Gastrocnemius medialis (tissue), 4 donors: ENCODE measurements around the gene TUFT1. TPM values are rescaled to one million over a fixed set of nuclear protein-coding genes. Genes with fewer than 3 reads are reported as not detected.
A peak's percentile ranks its signal among the peaks of the same experiment; 100 is the strongest.

ENCODE experiments used
- ATAC-seq, 2 donors: fragments of 150-250 bp; one replicate each; pipeline ENCODE4 v1.9.1; 2016
- DNase-seq, 2 donors: peaks; one replicate each; pipeline ENCODE4 v3.0.0-alpha.2; 2019
- H3K27ac ChIP-seq, 4 donors: fragments of 200-600 bp; sonication (generic); 1 replicate in 1 of 4; 2 replicates in 3 of 4; pipeline ENCODE4 v1.5.1; 2016 to 2018; ENCODE audit warnings: mild to moderate bottlenecking in 2 of 4, moderate library complexity in 1 of 4
- H3K27me3 ChIP-seq, 3 donors: fragments of 200-600 bp; sonication (generic) in 2 of 3; 1 replicate in 1 of 3; 2 replicates in 2 of 3; pipeline versions ENCODE4 v1.5.1 to v1.6.0; 2016 to 2019; ENCODE audit warnings: mild to moderate bottlenecking in 1 of 3, moderate library complexity in 1 of 3
- H3K36me3 ChIP-seq, 2 donors: fragments of 200-600 bp; sonication (generic) in 1 of 2; one replicate each; pipeline ENCODE4 v1.5.1; 2017 to 2018
- H3K4me1 ChIP-seq, 2 donors: fragments of 200-600 bp; sonication (generic) in 1 of 2; one replicate each; pipeline ENCODE4 v1.5.1; 2016 to 2017; ENCODE audit warnings: mild to moderate bottlenecking in 2 of 2
- H3K4me3 ChIP-seq, 4 donors: fragments of 200-600 bp; sonication (generic) in 3 of 4; 1 replicate in 1 of 4; 2 replicates in 3 of 4; pipeline ENCODE4 v1.5.1; 2016 to 2019; ENCODE audit warnings: mild to moderate bottlenecking in 2 of 4
- H3K9me3 ChIP-seq, 3 donors: fragments of 200-600 bp; sonication (generic) in 2 of 3; 1 replicate in 1 of 3; 2 replicates in 2 of 3; pipeline ENCODE4 v1.5.1; 2016 to 2019
- CTCF ChIP-seq, 5 experiments: fragments of 450-650 bp in 3 of 5; fragments of 200-600 bp in 2 of 5; sonication (generic) in 2 of 5; IDR thresholded peaks in 4 of 5; conservative IDR thresholded peaks in 1 of 5; 1 replicate in 4 of 5; 2 replicates in 1 of 5; pipeline ENCODE4 v1.5.1; 2016 to 2019; ENCODE audit warnings: antibody characterized with exemption in 5 of 5, mild to moderate bottlenecking in 3 of 5, moderate library complexity in 3 of 5
- POLR2A ChIP-seq, 2 donors: fragments of 450-650 bp; IDR thresholded peaks; one replicate each; pipeline ENCODE4 v1.6.1; 2017; ENCODE audit warnings: antibody characterized with exemption in 2 of 2, mild to moderate bottlenecking in 2 of 2, moderate library complexity in 2 of 2
- in situ Hi-C, 4 donors: fragments of 200-750 bp; cut with MboI; loops; one replicate each; pipeline versions ENCODE4 v1.15.0 to v1.8.0; 2017; ENCODE audit warnings: low sequenced_read_pairs in 4 of 4
- intact Hi-C: fragments of 100-400 bp; cut with DNase I; formaldehyde crosslinking; loops from one replicate; pipeline ENCODE4 v1.15.1; 2023; ENCODE audit warnings: low total_unique reads
- total RNA-seq, 4 donors: library from RNA; depleted of rRNA; stranded (reverse); fragments of >200 nt; gene quantifications; one replicate each; pipeline versions ENCODE4 v1.1.0 to v1.2.3, GENCODE V29; 2016

The TUFT1 gene
- total RNA-seq, 4 donors from 2014 or later, result 1.2 to 4.0 (median 2.7) TPM

DNA sequence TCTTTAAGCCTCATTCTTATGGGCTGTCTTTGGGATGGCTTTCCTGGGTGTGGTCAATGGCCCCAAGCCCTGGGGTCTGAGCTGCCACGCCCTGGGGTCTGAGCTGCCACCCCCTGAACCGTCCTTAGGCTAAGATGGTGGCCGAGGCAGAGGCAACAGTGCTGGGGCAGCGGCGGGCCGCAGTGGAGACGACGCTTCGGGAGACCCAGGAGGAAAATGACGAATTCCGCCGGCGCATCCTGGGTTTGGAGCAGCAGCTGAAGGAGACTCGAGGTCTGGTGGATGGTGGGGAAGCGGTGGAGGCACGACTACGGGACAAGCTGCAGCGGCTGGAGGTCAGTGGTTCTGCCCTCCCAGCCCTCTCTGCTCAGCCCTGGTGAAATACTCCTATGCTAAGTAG, 10.3 kb upstream of the TUFT1 start:
- in situ Hi-C loops, result loop anchor here in 3 of 4 donors (10.0 to 25.0 kb wide), 3 partner anchors 65 to 205 kb away; no protein-coding TSS in a partner anchor
- no peak overlapping the region for H3K4me3 ChIP-seq
- intact Hi-C loops, result no loop called here

DNA sequence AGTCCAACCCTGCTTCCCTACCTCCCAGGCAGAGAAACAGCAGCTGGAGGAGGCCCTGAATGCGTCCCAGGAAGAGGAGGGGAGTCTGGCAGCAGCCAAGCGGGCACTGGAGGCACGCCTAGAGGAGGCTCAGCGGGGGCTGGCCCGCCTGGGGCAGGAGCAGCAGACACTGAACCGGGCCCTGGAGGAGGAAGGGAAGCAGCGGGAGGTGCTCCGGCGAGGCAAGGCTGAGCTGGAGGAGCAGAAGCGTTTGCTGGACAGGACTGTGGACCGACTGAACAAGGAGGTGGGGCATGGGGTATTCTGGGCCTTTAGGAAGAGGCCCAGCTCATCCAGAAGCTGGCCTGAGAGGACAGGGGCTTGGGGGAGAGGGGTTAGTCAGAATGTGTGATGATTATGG, 9.6 kb upstream of the TUFT1 start:
- Histone ChIP-seq H3K4me1 (no peaks in the 10 kb centered on the region), H3K9me3 (no peaks in the 10 kb centered on the region), H3K27ac (no peak overlapping the region), H3K4me3 (no peak overlapping the region), H3K27me3 (no peaks in the 10 kb centered on the region), H3K36me3 (no peaks in the 10 kb centered on the region)
- TF ChIP-seq CTCF (IDR thresholded peaks at IDR 0.05 in 4 of 5, conservative IDR thresholded peaks at IDR 0.05 in 1 of 5) (no peak), POLR2A (IDR thresholded peaks at IDR 0.05) (no peak)
- intact Hi-C loops, result no loop called here
- in situ Hi-C loops, result loop anchor here in 3 of 4 donors (10.0 to 25.0 kb wide), 3 partner anchors 66 to 204 kb away; no protein-coding TSS in a partner anchor
- DNase-seq (no peak), ATAC-seq (no peak)

More for the DNA sequence above, 10.3 kb upstream of the TUFT1 start:
- DNase-seq, result no peak
- Histone ChIP-seq H3K36me3 (no peaks in the 10 kb centered on the region), H3K4me1 (no peaks in the 10 kb centered on the region), H3K27me3 (no peaks in the 10 kb centered on the region), H3K27ac (no peak overlapping the region), H3K9me3 (no peaks in the 10 kb centered on the region)
- no peak for TF ChIP-seq POLR2A (IDR thresholded peaks at IDR 0.05)
- no peak for TF ChIP-seq CTCF (IDR thresholded peaks at IDR 0.05 in 4 of 5, conservative IDR thresholded peaks at IDR 0.05 in 1 of 5)
- ATAC-seq, result no peak

GRCh38 chr1:151533870-151534269, 6.2 kb upstream of the TUFT1 start:
- no peak for DNase-seq
- H3K36me3 ChIP-seq, result no peaks in the 10 kb centered on the region
- TF ChIP-seq POLR2A (IDR thresholded peaks at IDR 0.05), result no peak
- TF ChIP-seq CTCF (IDR thresholded peaks at IDR 0.05 in 4 of 5, conservative IDR thresholded peaks at IDR 0.05 in 1 of 5), result no peak
- H3K9me3 ChIP-seq, result no peaks in the 10 kb centered on the region
- H3K4me3 ChIP-seq, result no peak overlapping the region
- H3K27me3 ChIP-seq, result no peaks in the 10 kb centered on the region
- no peak overlapping the region for H3K27ac ChIP-seq
- in situ Hi-C loops (loop anchor here in 3 of 4 donors (10.0 to 25.0 kb wide), 3 partner anchors 69 to 201 kb away; no protein-coding TSS in a partner anchor), intact Hi-C loops (loop anchor here (1.0 kb wide), 1 partner anchor 201 kb away; no protein-coding TSS in a partner anchor)
- ATAC-seq, result no peak
- no peaks in the 10 kb centered on the region for H3K4me1 ChIP-seq

- no peaks in the 10 kb centered on the region for H3K36me3 ChIP-seq
- DNase-seq, result peak; percentile 45 to 55
- ATAC-seq, result peak in 1 of 2 donors; percentile 68
- no peaks in the 10 kb centered on the region for H3K27me3 ChIP-seq
- intact Hi-C loops (loop anchor here (1.0 kb wide), 1 partner anchor 201 kb away; no protein-coding TSS in a partner anchor), in situ Hi-C loops (loop anchor here in 3 of 4 donors (10.0 to 25.0 kb wide), 3 partner anchors 70 to 200 kb away; no protein-coding TSS in a partner anchor)
- H3K27ac ChIP-seq, result no peak overlapping the region
- no peak overlapping the region for H3K4me3 ChIP-seq
- H3K4me1 ChIP-seq, result peaks cover 4 to 6% of the 10 kb centered on the region in 2 donors
- TF ChIP-seq CTCF (IDR thresholded peaks at IDR 0.05 in 4 of 5, conservative IDR thresholded peaks at IDR 0.05 in 1 of 5) (peak; percentile 37 to 86 (median 72)), POLR2A (IDR thresholded peaks at IDR 0.05) (no peak)
- no peaks in the 10 kb centered on the region for H3K9me3 ChIP-seq
Observed at GRCh38 chr1:151534662-151535278, 5.3 kb upstream of the TUFT1 start.
